Spleen (tissue), 7 donors: ENCODE measurements around the gene ADAMTS17.

Source experiments
- CTCF ChIP-seq, 11 experiments: fragments of 200-600 bp in 7 of 11; fragments of 450-650 bp in 4 of 11; sonication (generic) in 4 of 11; IDR thresholded peaks in 8 of 11; conservative IDR thresholded peaks in 3 of 11; 1 replicate in 7 of 11; 2 replicates in 4 of 11; pipeline versions ENCODE4 v1.4.0 to v1.8.0; 2016 to 2021; ENCODE audit warnings: antibody characterized with exemption in 11 of 11, inconsistent platforms in 4 of 11, mild to moderate bottlenecking in 1 of 11
- POLR2A ChIP-seq, 3 donors: fragments of 450-650 bp; IDR thresholded peaks; one replicate each; pipeline ENCODE4 v1.5.1; 2017; ENCODE audit warnings: antibody characterized with exemption in 3 of 3, mild to moderate bottlenecking in 1 of 3
- POLR2AphosphoS5 ChIP-seq, 3 donors: sonication (generic); formaldehyde crosslinking; IDR thresholded peaks; one replicate each; pipeline ENCODE4 v1.5.1; 2017; ENCODE audit warnings: antibody characterized with exemption in 3 of 3
- donor health status: DM: no; HTN: no; CAD: no; lungs with moderate emphysema.
- donor health status: DM: no; HTN: no; CAD: no.
- donor health status: DM: no; HTN: no; CAD: no.

- no peak for TF ChIP-seq POLR2A (IDR thresholded peaks at IDR 0.05)
- TF ChIP-seq CTCF (IDR thresholded peaks at IDR 0.05 in 8 of 11, conservative IDR thresholded peaks at IDR 0.05 in 3 of 11) = no peak
- no peak for TF ChIP-seq POLR2AphosphoS5 (IDR thresholded peaks at IDR 0.05)
Measured at GRCh38 chr15:100249096-100249815, 92.5 kb downstream of the ADAMTS17 start.
